BJ (cell line): ENCODE results near the gene RXRG. TPM values are rescaled to one million over a fixed set of nuclear protein-coding genes. Genes with fewer than 3 reads are reported as not detected.

Source experiments
- CTCF ChIA-PET: fragments of 350-600 bp; formaldehyde crosslinking; extraction: SDS; loops from one replicate; lab custom pipeline; 2021; ENCODE audit warnings: antibody characterized with exemption, inconsistent platforms; lab: Yijun Ruan, JAX
- POLR2A ChIA-PET: fragments of 300-600 bp; sonication (Branson Sonifier 250); formaldehyde crosslinking; extraction: SDS; loops from one replicate; lab custom pipeline; 2021; ENCODE audit warnings: antibody characterized with exemption; lab: Charles Lee
- DNase-seq: peaks from one replicate; pipeline ENCODE4 v3.0.0-alpha.2; 2011; ENCODE audit warnings: low read depth
- H3K27me3 ChIP-seq: 2 replicates; pipeline ENCODE4 v1.6.0; 2011; ENCODE audit warnings: low read length; ENCODE audit not compliant: control insufficient read depth, insufficient read depth
- H3K36me3 ChIP-seq: 2 replicates; pipeline ENCODE4 v1.5.1; 2011; ENCODE audit warnings: low read length; ENCODE audit not compliant: control insufficient read depth, insufficient read depth
- H3K4me3 ChIP-seq: 2 replicates; pipeline ENCODE4 v1.5.1; 2011; ENCODE audit warnings: low read depth, mild to moderate bottlenecking, control low read depth, low read length
- polyA plus RNA-seq: library from polyadenylated mRNA; depleted of rRNA; stranded (reverse); fragments of >200 nt; gene quantifications from 2 replicates; pipeline ENCODE4 v1.2.3, GENCODE V29; 2011
- TF ChIP-seq, protein P1 (sequence below): IDR thresholded peaks from 2 replicates; pipeline ENCODE4 v1.5.1; 2011; ENCODE audit warnings: low read depth, mild to moderate bottlenecking, control low read depth, inconsistent platforms, low read length, moderate library complexity; ENCODE audit not compliant: insufficient read depth

The RXRG gene
- polyA plus RNA-seq, 1 experiment, result not detected

DNA sequence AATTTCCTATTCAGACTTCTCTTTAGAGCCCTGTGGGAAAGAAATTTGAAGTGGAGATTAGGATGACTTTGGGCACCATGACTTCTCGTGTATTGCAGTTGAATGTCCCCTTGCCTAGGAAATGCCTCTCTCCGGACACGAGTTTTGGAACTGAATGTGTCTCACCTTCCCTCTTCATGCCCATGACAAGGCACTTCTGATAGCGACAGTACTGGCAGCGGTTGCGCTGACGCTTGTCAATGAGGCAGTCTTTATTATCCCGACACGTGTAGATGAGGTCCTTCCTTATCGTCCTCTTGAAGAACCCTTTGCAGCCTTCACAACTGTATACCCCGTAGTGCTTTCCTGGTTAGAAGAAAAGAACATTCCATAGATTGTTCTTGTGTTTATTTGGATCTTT is 28.1 kb downstream of the RXRG start:
- H3K36me3 ChIP-seq, result no peaks in the 10 kb centered on the region
- POLR2A ChIA-PET, result no interaction called here
- TF ChIP-seq, protein P1, sequence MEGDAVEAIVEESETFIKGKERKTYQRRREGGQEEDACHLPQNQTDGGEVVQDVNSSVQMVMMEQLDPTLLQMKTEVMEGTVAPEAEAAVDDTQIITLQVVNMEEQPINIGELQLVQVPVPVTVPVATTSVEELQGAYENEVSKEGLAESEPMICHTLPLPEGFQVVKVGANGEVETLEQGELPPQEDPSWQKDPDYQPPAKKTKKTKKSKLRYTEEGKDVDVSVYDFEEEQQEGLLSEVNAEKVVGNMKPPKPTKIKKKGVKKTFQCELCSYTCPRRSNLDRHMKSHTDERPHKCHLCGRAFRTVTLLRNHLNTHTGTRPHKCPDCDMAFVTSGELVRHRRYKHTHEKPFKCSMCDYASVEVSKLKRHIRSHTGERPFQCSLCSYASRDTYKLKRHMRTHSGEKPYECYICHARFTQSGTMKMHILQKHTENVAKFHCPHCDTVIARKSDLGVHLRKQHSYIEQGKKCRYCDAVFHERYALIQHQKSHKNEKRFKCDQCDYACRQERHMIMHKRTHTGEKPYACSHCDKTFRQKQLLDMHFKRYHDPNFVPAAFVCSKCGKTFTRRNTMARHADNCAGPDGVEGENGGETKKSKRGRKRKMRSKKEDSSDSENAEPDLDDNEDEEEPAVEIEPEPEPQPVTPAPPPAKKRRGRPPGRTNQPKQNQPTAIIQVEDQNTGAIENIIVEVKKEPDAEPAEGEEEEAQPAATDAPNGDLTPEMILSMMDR, result no peak
- H3K27me3 ChIP-seq, result no peaks in the 10 kb centered on the region
- DNase-seq, result no peak
- CTCF ChIA-PET, result no interaction called here
- no peak overlapping the region for H3K4me3 ChIP-seq

- CTCF ChIA-PET, result interaction anchor here (0.9 kb wide), 1 partner anchor 46 kb away, joined by 3 read pairs; no protein-coding TSS in a partner anchor
Measured at GRCh38 chr1:165415068-165415467, 29.9 kb downstream of the RXRG start.

DNA sequence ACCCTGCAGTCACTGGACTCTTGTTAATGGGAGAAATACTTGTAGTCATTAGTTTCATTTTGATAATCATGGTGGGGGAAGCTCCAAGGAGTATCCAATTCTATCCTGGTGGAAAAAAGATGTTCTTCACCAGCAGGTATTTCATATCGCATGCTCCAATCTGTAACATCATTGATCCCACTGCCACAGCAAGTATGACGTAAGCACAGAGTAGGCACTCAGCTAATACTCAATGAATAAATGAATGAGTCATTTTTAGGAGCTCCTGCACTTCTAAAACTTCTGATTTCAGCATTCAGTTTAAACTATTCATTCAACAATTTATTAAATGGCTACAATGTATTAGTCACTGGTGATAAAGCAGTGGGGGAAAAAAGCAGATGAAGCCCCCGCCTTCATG is 30.3 kb downstream of the RXRG start:
- POLR2A ChIA-PET, result no interaction called here

More at GRCh38 chr1:165415068-165415467, 29.9 kb downstream of the RXRG start:
- Histone ChIP-seq H3K27me3 (no peaks in the 10 kb centered on the region), H3K36me3 (no peaks in the 10 kb centered on the region), H3K4me3 (no peak overlapping the region)
- POLR2A ChIA-PET, result no interaction called here
- TF ChIP-seq, protein P1, result no peak
- no peak for DNase-seq

DNA sequence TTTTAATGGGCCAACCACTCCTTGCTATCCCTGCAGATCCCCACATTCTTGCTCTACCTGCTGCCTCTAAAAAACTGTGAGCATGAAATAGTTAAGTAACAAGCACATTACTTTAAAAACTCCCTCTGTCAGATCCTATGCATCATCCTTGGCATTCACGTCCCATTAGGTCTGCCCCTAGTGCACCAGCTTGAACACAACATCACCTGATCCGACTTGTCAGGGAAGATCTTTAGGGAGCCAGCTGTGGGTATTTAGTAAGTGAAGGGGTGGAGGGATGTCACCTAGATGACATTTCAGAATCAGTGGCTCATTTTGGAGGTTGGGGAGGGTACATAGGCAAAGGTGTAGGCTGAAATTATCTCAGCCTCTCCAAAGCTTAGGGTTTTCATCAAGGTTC is 33.5 kb downstream of the RXRG start:
- Histone ChIP-seq H3K27me3 (no peaks in the 10 kb centered on the region), H3K4me3 (no peak overlapping the region), H3K36me3 (no peaks in the 10 kb centered on the region)
- DNase-seq, result no peak
- ChIA-PET POLR2A (no interaction called here), CTCF (interaction anchor here (0.7 to 2.4 kb wide), 2 partner anchors 12 to 19 kb away, joined by 3 to 9 read pairs; no protein-coding TSS in a partner anchor)
- TF ChIP-seq, protein P1, result no peak

More for the DNA sequence above, 30.3 kb downstream of the RXRG start:
- TF ChIP-seq, protein P1, result no peak
- no peak for DNase-seq
- Histone ChIP-seq H3K4me3 (no peak overlapping the region), H3K36me3 (no peaks in the 10 kb centered on the region), H3K27me3 (no peaks in the 10 kb centered on the region)
- CTCF ChIA-PET, result interaction anchor here (0.9 kb wide), 1 partner anchor 46 kb away, joined by 3 read pairs; no protein-coding TSS in a partner anchor

- H3K36me3 ChIP-seq, result no peaks in the 10 kb centered on the region
- no peak for DNase-seq
- POLR2A ChIA-PET, result no interaction called here
- H3K4me3 ChIP-seq, result no peak overlapping the region
- CTCF ChIA-PET, result interaction anchor here (1.0 to 2.4 kb wide), 3 partner anchors 8 to 33 kb away, joined by 3 to 9 read pairs (median 3); no protein-coding TSS in a partner anchor
- no peaks in the 10 kb centered on the region for H3K27me3 ChIP-seq
- TF ChIP-seq, protein P1, result no peak
Measured at GRCh38 chr1:165409657-165410358, 35.1 kb downstream of the RXRG start.
